C4-2B (cell line): ENCODE measurements around the gene DNTTIP2.

Experiments used
- ZFX ChIP-seq: fragments of 450-650 bp; IDR thresholded peaks from 2 replicates; pipeline ENCODE4 v1.6.1; 2017
- TF ChIP-seq, protein P1 (sequence below): fragments of 450-650 bp; conservative IDR thresholded peaks from 2 replicates; pipeline ENCODE4 v1.5.1; 2017; ENCODE audit warnings: mild to moderate bottlenecking

- TF ChIP-seq, protein P1, sequence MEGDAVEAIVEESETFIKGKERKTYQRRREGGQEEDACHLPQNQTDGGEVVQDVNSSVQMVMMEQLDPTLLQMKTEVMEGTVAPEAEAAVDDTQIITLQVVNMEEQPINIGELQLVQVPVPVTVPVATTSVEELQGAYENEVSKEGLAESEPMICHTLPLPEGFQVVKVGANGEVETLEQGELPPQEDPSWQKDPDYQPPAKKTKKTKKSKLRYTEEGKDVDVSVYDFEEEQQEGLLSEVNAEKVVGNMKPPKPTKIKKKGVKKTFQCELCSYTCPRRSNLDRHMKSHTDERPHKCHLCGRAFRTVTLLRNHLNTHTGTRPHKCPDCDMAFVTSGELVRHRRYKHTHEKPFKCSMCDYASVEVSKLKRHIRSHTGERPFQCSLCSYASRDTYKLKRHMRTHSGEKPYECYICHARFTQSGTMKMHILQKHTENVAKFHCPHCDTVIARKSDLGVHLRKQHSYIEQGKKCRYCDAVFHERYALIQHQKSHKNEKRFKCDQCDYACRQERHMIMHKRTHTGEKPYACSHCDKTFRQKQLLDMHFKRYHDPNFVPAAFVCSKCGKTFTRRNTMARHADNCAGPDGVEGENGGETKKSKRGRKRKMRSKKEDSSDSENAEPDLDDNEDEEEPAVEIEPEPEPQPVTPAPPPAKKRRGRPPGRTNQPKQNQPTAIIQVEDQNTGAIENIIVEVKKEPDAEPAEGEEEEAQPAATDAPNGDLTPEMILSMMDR: no peak; the same call in 1 of the 2 replicates
- peak; percentile 94 for TF ChIP-seq ZFX
Measured at GRCh38 chr1:93846992-93847810, 31.8 kb downstream of the DNTTIP2 start.
